Osteoblast (primary cell): Measurements from ENCODE around the gene INPP1. TPM values are rescaled to one million over a fixed set of nuclear protein-coding genes. Genes with fewer than 3 reads are reported as not detected.
A peak's percentile ranks its signal among the peaks of the same experiment; 100 is the strongest.

ENCODE experiments used
- DNase-seq: peaks from one replicate; pipeline ENCODE4 v3.0.0; 2011; ENCODE audit warnings: low spot score, mixed read lengths; ENCODE audit not compliant: insufficient read length; ENCODE audit errors: missing footprints
- H2AFZ ChIP-seq: 2 replicates; pipeline ENCODE4 v1.6.0; 2011; ENCODE audit warnings: mild to moderate bottlenecking, low read length
- H3K27ac ChIP-seq: 2 replicates; pipeline ENCODE4 v1.5.1; 2011; ENCODE audit warnings: mild to moderate bottlenecking, low read depth, low read length, moderate library complexity
- H3K27me3 ChIP-seq: 2 replicates; pipeline ENCODE4 v1.6.0; 2012; ENCODE audit warnings: mild to moderate bottlenecking, control low read depth, inconsistent platforms, low read length, moderate library complexity; ENCODE audit not compliant: insufficient read depth
- H3K36me3 ChIP-seq: 2 replicates; pipeline ENCODE4 v1.5.1; 2011; ENCODE audit warnings: mild to moderate bottlenecking, low read length, control low read depth, moderate library complexity; ENCODE audit not compliant: insufficient read depth
- H3K4me1 ChIP-seq: 2 replicates; pipeline ENCODE4 v1.5.1; 2011; ENCODE audit warnings: mild to moderate bottlenecking, low read length, control low read depth, moderate library complexity; ENCODE audit not compliant: insufficient read depth
- H3K4me2 ChIP-seq: 2 replicates; pipeline ENCODE4 v1.6.0; 2011; ENCODE audit warnings: mild to moderate bottlenecking, low read length; ENCODE audit not compliant: insufficient read depth
- H3K4me3 ChIP-seq: fragments of 200-600 bp; sonication (generic); 3 replicates; pipeline ENCODE4 v1.5.1; 2012; ENCODE audit warnings: mild to moderate bottlenecking, low read length, inconsistent platforms; ENCODE audit not compliant: insufficient read depth
- H3K79me2 ChIP-seq: 2 replicates; pipeline ENCODE4 v1.6.0; 2012; ENCODE audit warnings: mild to moderate bottlenecking, low read length, control low read depth, inconsistent platforms; ENCODE audit not compliant: insufficient read depth
- H3K9me3 ChIP-seq: 2 replicates; pipeline ENCODE4 v1.5.1; 2011; ENCODE audit warnings: low read depth, low read length, control low read depth
- H4K20me1 ChIP-seq: 2 replicates; pipeline ENCODE4 v1.6.0; 2012; ENCODE audit warnings: mild to moderate bottlenecking, low read length, control low read depth; ENCODE audit not compliant: insufficient read depth
- CTCF ChIP-seq: IDR thresholded peaks from 2 replicates; pipeline ENCODE4 v1.5.1; 2011; ENCODE audit warnings: mild to moderate bottlenecking, low read depth, low read length, moderate library complexity; ENCODE audit errors: extremely low read depth
- total RNA-seq: library from RNA; depleted of rRNA; stranded (reverse); fragments of >200 nt; gene quantifications from 2 replicates; pipeline ENCODE4 v1.2.3, GENCODE V29; 2012

Gene INPP1
- total RNA-seq, 1 donor = 11.6 TPM

DNA sequence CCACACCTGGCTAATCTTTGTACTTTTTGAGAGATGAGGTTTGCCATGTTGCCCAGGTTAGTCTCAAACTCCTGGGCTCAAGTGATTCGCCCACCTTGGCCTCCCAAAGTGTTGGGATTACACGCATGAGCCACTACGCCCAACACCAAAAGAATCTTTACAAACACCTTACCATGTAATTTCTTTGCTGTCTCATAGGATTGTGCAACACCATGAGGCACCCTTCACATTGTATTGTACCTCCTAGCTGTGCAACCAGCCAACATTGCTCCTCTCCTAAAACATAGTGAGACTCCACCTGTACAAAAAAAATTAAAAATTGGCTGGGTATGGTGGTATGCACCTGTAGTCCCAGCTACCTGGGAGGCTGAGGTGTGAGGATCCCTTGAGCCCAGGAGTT is 61.7 kb downstream of the INPP1 start:
- no peak overlapping the region for H3K4me2 ChIP-seq
- peaks cover 18% of the 10 kb centered on the region for H3K27me3 ChIP-seq
- H3K9me3 ChIP-seq = no peaks in the 10 kb centered on the region
- no peaks in the 10 kb centered on the region for H3K36me3 ChIP-seq
- DNase-seq = no peak
- H3K4me3 ChIP-seq = no peak overlapping the region
- H2AFZ ChIP-seq = no peak overlapping the region
- no peak overlapping the region for H3K27ac ChIP-seq
- no peaks in the 10 kb centered on the region for H4K20me1 ChIP-seq
- H3K79me2 ChIP-seq = no peaks in the 10 kb centered on the region
- peaks cover 3% of the 10 kb centered on the region for H3K4me1 ChIP-seq
- no peak for TF ChIP-seq CTCF

DNA sequence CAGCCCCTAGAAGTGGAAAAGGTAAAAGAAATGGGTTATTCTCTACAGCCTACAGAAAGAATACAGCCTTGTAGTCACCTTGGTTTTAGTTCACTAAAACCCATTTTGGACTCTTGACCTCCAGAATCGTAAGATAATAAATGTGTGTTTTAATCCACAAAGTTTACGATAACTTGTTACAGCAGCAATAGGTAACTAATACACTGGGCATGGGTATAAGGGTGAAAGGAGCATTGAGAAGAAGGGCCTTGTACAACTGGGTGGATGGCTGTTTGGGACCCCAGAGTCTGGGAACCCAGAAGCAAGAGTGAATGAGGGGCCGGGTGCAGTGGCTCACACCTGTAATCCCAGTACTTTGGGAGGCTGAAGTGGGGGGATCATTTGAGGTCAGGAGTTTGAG is 62.6 kb downstream of the INPP1 start:
- H3K79me2 ChIP-seq = no peaks in the 10 kb centered on the region
- no peaks in the 10 kb centered on the region for H3K9me3 ChIP-seq
- H3K4me3 ChIP-seq = no peak overlapping the region
- H3K4me2 ChIP-seq = no peak overlapping the region
- H2AFZ ChIP-seq = no peak overlapping the region
- no peaks in the 10 kb centered on the region for H4K20me1 ChIP-seq
- H3K36me3 ChIP-seq = no peaks in the 10 kb centered on the region
- no peak for TF ChIP-seq CTCF
- peaks cover 3% of the 10 kb centered on the region for H3K4me1 ChIP-seq
- H3K27ac ChIP-seq = no peak overlapping the region
- H3K27me3 ChIP-seq = peaks cover 18% of the 10 kb centered on the region
- DNase-seq = no peak

- H3K4me2 ChIP-seq = no peak overlapping the region
- no peak for TF ChIP-seq CTCF
- no peak overlapping the region for H3K27ac ChIP-seq
- peaks cover 18% of the 10 kb centered on the region for H3K27me3 ChIP-seq
- H3K4me1 ChIP-seq = peaks cover 3% of the 10 kb centered on the region
- no peaks in the 10 kb centered on the region for H4K20me1 ChIP-seq
- no peaks in the 10 kb centered on the region for H3K36me3 ChIP-seq
- no peaks in the 10 kb centered on the region for H3K79me2 ChIP-seq
- H3K9me3 ChIP-seq = no peaks in the 10 kb centered on the region
- no peak for DNase-seq
- no peak overlapping the region for H3K4me3 ChIP-seq
- H2AFZ ChIP-seq = no peak overlapping the region
Measured at GRCh38 chr2:190406805-190407204, 63.4 kb downstream of the INPP1 start.

GRCh38 chr2:190407246-190407661 is 63.9 kb downstream of the INPP1 start:
- H3K4me1 ChIP-seq = peaks cover 3% of the 10 kb centered on the region
- TF ChIP-seq CTCF = no peak
- no peaks in the 10 kb centered on the region for H3K79me2 ChIP-seq
- H3K27ac ChIP-seq = no peak overlapping the region
- H3K36me3 ChIP-seq = no peaks in the 10 kb centered on the region
- DNase-seq = no peak
- peak overlapping the region; percentile 73 for H2AFZ ChIP-seq
- H3K4me2 ChIP-seq = peak overlapping the region; percentile 83
- peaks cover 18% of the 10 kb centered on the region for H3K27me3 ChIP-seq
- no peaks in the 10 kb centered on the region for H3K9me3 ChIP-seq
- H3K4me3 ChIP-seq = no peak overlapping the region
- H4K20me1 ChIP-seq = no peaks in the 10 kb centered on the region
